Urinary bladder (tissue), 4 donors: ENCODE measurements around the gene RNF6. TPM values are rescaled to one million over a fixed set of nuclear protein-coding genes. Genes with fewer than 3 reads are reported as not detected.
"Not testable (repeated sequence)": the region's sequence is repeated elsewhere in the genome, so short reads cannot be mapped to it uniquely, and the experiment has no call there.

Source experiments
- DNase-seq: peaks from one replicate; pipeline ENCODE4 v3.0.0-alpha.2; 2015; ENCODE audit errors: extremely low spot score
- H3K27ac ChIP-seq: one replicate; pipeline ENCODE4 v1.5.1; 2013; ENCODE audit warnings: low read depth, mild to moderate bottlenecking, moderate library complexity
- H3K36me3 ChIP-seq: one replicate; pipeline ENCODE4 v1.6.1; 2013; ENCODE audit warnings: mild to moderate bottlenecking, moderate library complexity; ENCODE audit not compliant: insufficient read depth
- H3K4me1 ChIP-seq: one replicate; pipeline ENCODE4 v1.6.1; 2013; ENCODE audit warnings: mild to moderate bottlenecking, moderate library complexity; ENCODE audit not compliant: insufficient read depth
- H3K4me3 ChIP-seq: one replicate; pipeline ENCODE4 v1.5.1; 2013; ENCODE audit warnings: low read depth, low read length
- WGBS: extraction: QIAGEN DNeasy Blood & Tissue Kit; methylation state at CpG from one replicate; pipeline ENCODE4 v1.1.7; 2013; 5-methylcytosine and 5-hydroxymethylcytosine counted together
- polyA plus RNA-seq: library from polyadenylated mRNA; stranded (reverse); fragments of 200-250 nt; gene quantifications from one replicate; pipeline ENCODE4 v1.2.3, GENCODE V29; 2013
- total RNA-seq: library from RNA; depleted of rRNA; stranded (reverse); fragments of >200 nt; gene quantifications from one replicate; pipeline ENCODE4 v1.2.3, GENCODE V29; 2014
- donor health status: healthy with polysubstance abuse.
- donor health status: healthy.

The RNF6 gene
- total RNA-seq (32.4 TPM), polyA plus RNA-seq (19.5 TPM)

- H3K4me3 ChIP-seq: peak within 1 kb of the TSS; percentile 91
- H3K27ac ChIP-seq: peak within 1 kb of the TSS; percentile 97
- peak; percentile 96 for DNase-seq
- H3K4me1 ChIP-seq: no peaks in the 10 kb centered on the region
- H3K36me3 ChIP-seq: no peaks in the 10 kb centered on the region
- WGBS: under 1% methylated on average over 67 of the region's 67 CpGs
Measured at GRCh38 chr13:26221721-26222519, at the start of gene RNF6. RNF6 (minus strand) TSS chr13:26222314; CDS start chr13:26219649, 2,665 bp downstream.

DNA sequence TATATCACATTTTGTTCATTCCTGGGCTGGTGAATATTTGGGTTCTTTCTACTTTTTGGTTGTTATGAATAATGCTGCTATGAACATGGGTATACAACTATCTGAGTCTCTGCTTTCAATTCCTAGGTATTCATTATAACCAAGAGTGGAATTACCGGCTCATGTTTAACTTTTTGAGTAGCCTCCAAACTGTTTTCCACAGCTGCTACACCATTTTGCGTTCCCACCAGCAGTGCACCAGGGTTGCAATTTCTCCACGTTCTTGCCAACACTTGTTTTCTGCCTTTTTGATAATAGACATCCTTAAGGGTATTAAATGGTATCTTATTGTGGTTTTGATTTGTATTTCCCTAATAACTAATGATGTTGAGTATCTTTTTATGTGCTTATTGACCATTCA is 48.6 kb upstream of the RNF6 start:
- peaks cover 2% of the 10 kb centered on the region for H3K4me1 ChIP-seq
- DNase-seq: no peak
- H3K27ac ChIP-seq: no peak overlapping the region
- no peaks in the 10 kb centered on the region for H3K36me3 ChIP-seq
- no peak overlapping the region for H3K4me3 ChIP-seq
- WGBS: 96% methylated on average over 3 of the region's 3 CpGs

DNA sequence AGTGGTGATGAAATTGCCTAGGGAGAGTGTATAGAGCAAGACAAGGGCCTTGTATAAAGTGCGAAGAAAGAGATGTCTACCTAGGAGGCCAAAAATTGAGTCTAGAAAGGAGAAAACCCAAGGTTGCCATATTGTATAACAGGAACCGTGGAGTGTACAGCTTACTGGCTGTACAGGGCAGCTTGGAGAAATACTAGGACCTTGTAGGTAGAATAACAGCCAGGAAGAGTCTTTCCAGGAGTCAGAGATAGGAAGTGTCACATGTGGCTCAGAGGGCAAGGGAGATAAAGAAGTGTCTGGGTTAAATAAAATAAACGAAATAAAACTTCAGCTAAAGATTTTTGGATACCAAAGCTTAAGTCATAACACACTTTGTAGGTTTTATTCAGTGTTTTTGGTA is 44.2 kb upstream of the RNF6 start:
- peaks cover 2% of the 10 kb centered on the region for H3K4me1 ChIP-seq
- no peak overlapping the region for H3K27ac ChIP-seq
- 64% methylated on average over 3 of the region's 3 CpGs for WGBS
- no peaks in the 10 kb centered on the region for H3K36me3 ChIP-seq
- no peak for DNase-seq
- H3K4me3 ChIP-seq: no peak overlapping the region

GRCh38 chr13:26262156-26262555 is 40.0 kb upstream of the RNF6 start:
- Histone ChIP-seq H3K27ac (no peak overlapping the region), H3K36me3 (no peaks in the 10 kb centered on the region), H3K4me1 (no peaks in the 10 kb centered on the region), H3K4me3 (no peak overlapping the region)
- no peak for DNase-seq
- 99% methylated on average over 2 of the region's 2 CpGs for whole genome bisulfite sequencing

GRCh38 chr13:26259634-26260033 is 37.5 kb upstream of the RNF6 start:
- Histone ChIP-seq H3K27ac (no peak overlapping the region), H3K4me1 (no peaks in the 10 kb centered on the region), H3K36me3 (no peaks in the 10 kb centered on the region), H3K4me3 (no peak overlapping the region)
- WGBS: 84% methylated on average over 3 of the region's 3 CpGs
- DNase-seq: no peak

- Histone ChIP-seq H3K4me3 (no peak overlapping the region), H3K4me1 (no peaks in the 10 kb centered on the region), H3K36me3 (no peaks in the 10 kb centered on the region), H3K27ac (no peak overlapping the region)
- DNase-seq: no peak
- WGBS: 53% methylated on average over 2 of the region's 2 CpGs
Measured at GRCh38 chr13:26257049-26257448, 34.9 kb upstream of the RNF6 start.

GRCh38 chr13:26255691-26256277 is 33.7 kb upstream of the RNF6 start:
- Histone ChIP-seq H3K27ac (no peak overlapping the region), H3K4me1 (no peaks in the 10 kb centered on the region), H3K4me3 (no peak overlapping the region), H3K36me3 (no peaks in the 10 kb centered on the region)
- DNase-seq: no peak
- 39% methylated on average over 10 of the region's 10 CpGs for WGBS

GRCh38 chr13:26255115-26255514 is 33.0 kb upstream of the RNF6 start:
- no peak for DNase-seq
- 1% methylated on average over 7 of the region's 7 CpGs for WGBS
- Histone ChIP-seq H3K27ac (no peak overlapping the region), H3K4me1 (no peaks in the 10 kb centered on the region), H3K36me3 (no peaks in the 10 kb centered on the region), H3K4me3 (peak overlapping the region; percentile 96)

- DNase-seq: no peak
Measured at GRCh38 chr13:26254583-26255111, 32.5 kb upstream of the RNF6 start.

GRCh38 chr13:26253787-26254582 is 31.9 kb upstream of the RNF6 start, which contains the start of gene CDK8:
CDK8 (plus strand) TSS chr13:26254129; CDS start chr13:26254642, 513 bp downstream.
- no peaks in the 10 kb centered on the region for H3K36me3 ChIP-seq
- no peaks in the 10 kb centered on the region for H3K4me1 ChIP-seq
- peak; percentile 77 for DNase-seq
- under 1% methylated on average over 79 of the region's 79 CpGs for WGBS
- H3K27ac ChIP-seq: peak within 1 kb of the TSS; percentile 97
- H3K4me3 ChIP-seq: peak within 1 kb of the TSS; percentile 96

More at GRCh38 chr13:26254583-26255111, 32.5 kb upstream of the RNF6 start:
- peak overlapping the region; percentile 97 for H3K27ac ChIP-seq
- H3K4me1 ChIP-seq: no peaks in the 10 kb centered on the region
- peak overlapping the region; percentile 96 for H3K4me3 ChIP-seq
- WGBS: under 1% methylated on average over 35 of the region's 35 CpGs
- H3K36me3 ChIP-seq: no peaks in the 10 kb centered on the region

DNA sequence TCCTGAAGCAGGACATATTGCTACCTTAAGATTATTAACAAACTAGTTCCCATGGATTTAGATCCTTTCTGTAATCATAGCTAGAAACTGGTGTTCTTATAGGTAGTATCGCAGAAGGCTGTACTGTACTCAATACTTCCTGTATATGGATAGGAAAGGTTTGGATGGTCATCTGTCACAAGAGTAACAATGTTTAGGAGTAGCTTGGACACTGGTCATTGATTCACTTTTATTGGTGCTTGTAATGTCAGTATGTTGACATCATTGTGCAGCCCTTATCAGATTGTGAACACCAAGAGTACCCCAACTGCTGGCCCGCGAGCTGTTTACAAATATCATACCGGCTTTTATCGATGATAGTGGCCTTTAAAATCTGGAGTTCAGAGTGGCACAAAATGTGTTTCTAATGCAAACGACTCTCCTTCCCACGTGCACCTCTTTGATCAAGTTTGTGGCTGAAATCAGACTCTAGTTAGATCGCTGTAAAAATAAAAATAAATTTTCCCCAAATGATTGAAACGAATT is 31.2 kb upstream of the RNF6 start:
- Histone ChIP-seq H3K4me1 (no peaks in the 10 kb centered on the region), H3K4me3 (peak overlapping the region; percentile 96), H3K27ac (no peak overlapping the region), H3K36me3 (no peaks in the 10 kb centered on the region)
- 37% methylated on average over 9 of the region's 9 CpGs for WGBS
- DNase-seq: no peak

GRCh38 chr13:26252006-26252405 is 29.9 kb upstream of the RNF6 start:
- not testable (repeated sequence) for DNase-seq, H3K4me1 ChIP-seq, H3K27ac ChIP-seq, H3K36me3 ChIP-seq, H3K4me3 ChIP-seq
- WGBS: 68% methylated on average over 4 of the region's 4 CpGs

GRCh38 chr13:26249551-26249950 is 27.4 kb upstream of the RNF6 start:
- Histone ChIP-seq H3K4me3 (no peak overlapping the region), H3K4me1 (no peaks in the 10 kb centered on the region), H3K27ac (no peak overlapping the region), H3K36me3 (no peaks in the 10 kb centered on the region)
- DNase-seq: no peak
